ENCODE measurements around the gene TMEM19.

TMEM19 gene

GRCh38 chr12:71708658-71709057 lies 22.8 kb downstream of the TMEM19 start:
- in situ Hi-C loops (cut with HindIII; ENCODE audit: low sequenced_read_pairs), result no loop called here

DNA sequence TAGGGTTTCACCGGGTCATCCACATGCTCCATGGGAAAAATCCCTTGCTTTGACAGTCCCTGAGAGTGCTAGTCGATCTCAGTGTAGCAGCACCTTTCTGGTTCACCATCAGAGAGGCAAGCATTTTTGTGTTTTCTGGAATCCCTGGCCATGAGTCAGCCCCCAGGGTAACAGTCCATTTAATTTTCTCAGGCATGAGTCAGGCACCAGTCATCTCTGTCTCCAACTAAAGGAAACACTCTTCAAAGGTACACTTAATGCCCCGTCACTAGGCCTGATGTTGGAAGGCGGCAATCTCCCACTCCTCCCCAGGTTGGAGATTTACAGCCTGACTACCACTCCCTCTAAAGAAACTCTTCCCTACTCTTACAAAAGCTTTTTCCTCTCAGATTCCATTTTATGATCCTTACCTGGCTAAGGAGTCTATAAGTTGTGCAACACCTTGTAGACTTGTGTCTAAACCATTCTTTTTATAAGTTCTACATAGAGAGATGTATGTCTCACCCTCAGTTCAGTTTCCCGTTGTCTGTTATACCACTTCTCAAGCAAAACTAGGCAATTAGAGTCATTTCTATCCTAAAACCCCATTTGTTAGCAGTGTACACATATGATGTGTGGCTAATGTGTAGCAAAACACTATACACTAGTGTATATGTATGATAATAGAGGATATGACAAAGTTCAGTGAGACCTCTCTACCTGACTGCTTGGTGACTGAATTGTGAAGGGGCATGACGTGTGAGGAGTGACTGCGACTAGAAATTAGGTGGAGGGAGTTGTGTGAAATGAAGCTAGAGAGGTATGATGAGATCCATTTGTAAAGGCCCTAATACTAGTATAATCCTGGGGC lies 24.6 kb downstream of the TMEM19 start:
- in situ Hi-C loops (cut with HindIII; ENCODE audit: low sequenced_read_pairs), result loop anchor here (5.0 kb wide), 1 partner anchor 78 kb away; no protein-coding TSS in a partner anchor

GRCh38 chr12:71718611-71719010 lies 32.7 kb downstream of the TMEM19 start:
- in situ Hi-C loops (cut with HindIII; ENCODE audit: low sequenced_read_pairs), result no loop called here

DNA sequence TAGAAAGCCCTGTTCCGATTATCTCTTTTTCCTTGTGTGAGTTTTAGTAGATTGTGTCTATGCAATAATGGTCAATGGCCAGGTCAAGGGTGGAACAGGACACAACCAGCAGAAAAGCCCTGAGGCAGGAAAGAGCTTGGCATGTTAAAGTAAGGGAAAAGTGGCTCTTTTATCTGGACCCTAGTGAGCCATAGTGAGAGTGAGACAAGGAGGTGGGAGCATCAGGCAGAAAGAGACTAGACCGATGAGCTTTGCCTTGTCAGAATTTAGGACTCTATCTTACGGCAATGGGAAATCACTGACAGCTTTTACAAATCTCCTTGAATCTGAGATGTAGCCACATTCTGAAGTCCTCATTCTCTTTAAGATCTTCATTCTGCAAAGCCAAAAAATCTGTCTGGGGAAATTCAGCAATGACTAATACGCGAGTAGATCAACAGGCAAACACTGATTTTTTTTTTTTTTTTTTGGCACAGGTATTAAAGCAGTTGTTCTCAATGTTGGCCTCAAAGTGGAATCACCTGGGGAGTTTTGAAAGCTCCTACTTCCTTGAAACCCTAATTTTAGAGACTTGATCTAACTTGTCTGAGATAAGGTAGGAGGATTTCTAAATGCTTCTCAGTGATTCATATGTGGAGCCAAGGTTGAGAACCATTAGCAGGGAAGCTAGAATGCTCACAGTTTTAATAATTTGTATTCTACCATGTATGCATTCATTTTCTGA lies 33.9 kb downstream of the TMEM19 start:
- in situ Hi-C loops (cut with HindIII; ENCODE audit: low sequenced_read_pairs), result no loop called here

DNA sequence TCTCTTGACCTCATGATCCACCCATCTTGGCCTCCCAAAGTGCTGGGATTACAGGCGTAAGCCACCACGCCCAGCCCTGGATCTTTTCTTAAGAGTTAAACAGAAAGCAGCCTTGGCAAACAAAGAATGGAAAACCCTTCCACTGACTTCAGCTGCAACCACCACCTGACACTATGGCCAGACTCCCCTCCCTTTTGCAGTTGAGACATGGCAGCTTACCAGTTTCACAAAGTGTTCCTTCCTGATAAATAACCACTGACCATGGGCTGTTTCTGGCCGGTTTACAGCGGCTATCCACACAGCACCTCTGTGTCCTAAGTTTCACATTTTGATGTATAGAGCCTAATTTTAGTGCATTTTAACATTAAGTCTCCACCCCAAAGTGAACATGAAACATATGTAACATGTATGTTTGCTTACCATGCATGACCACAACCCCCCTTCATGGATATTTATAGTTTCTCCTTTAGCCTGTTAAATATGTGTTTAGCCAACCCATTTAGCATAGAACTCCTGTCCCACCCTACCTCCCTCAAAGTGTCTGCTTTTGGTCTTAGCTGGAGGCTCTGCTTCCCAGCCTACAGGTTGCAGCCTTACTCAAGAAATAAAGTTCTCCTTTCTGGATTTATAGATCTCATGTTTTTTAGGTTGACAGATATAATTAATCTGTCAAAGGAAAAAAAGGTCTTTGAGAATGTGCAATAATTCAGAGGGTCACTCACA lies 36.1 kb downstream of the TMEM19 start:
- in situ Hi-C loops (cut with HindIII; ENCODE audit: low sequenced_read_pairs), result no loop called here

DNA sequence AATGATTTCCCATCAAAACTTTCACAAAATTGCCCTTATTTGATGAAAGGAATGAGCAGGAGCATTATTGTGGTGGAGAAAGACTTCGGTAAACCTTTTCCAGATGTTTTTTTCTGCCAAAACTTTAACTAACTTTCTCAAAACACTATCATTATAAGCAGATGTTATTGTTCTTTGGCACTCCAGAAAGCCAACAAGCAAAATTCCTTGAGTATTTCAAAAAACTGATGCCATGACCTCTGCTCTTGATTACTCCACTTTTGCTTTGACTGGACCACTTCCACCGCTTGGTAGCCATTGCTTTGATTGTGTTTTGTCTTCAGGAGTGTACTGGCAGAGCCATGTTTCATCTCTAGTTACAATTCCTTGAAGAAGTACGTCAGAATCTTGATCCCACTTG lies 39.1 kb downstream of the TMEM19 start:
- in situ Hi-C loops (cut with HindIII; ENCODE audit: low sequenced_read_pairs), result no loop called here

GRCh38 chr12:71726548-71726947 lies 40.7 kb downstream of the TMEM19 start:
- in situ Hi-C loops (cut with HindIII; ENCODE audit: low sequenced_read_pairs), result no loop called here

- in situ Hi-C loops (cut with HindIII; ENCODE audit: low sequenced_read_pairs), result no loop called here
These were observed 42.1 kb downstream of the TMEM19 start for GRCh38 chr12:71727958-71728357.

- in situ Hi-C loops (cut with HindIII; ENCODE audit: low sequenced_read_pairs), result no loop called here
These were observed 45.1 kb downstream of the TMEM19 start for GRCh38 chr12:71730936-71731335.

DNA sequence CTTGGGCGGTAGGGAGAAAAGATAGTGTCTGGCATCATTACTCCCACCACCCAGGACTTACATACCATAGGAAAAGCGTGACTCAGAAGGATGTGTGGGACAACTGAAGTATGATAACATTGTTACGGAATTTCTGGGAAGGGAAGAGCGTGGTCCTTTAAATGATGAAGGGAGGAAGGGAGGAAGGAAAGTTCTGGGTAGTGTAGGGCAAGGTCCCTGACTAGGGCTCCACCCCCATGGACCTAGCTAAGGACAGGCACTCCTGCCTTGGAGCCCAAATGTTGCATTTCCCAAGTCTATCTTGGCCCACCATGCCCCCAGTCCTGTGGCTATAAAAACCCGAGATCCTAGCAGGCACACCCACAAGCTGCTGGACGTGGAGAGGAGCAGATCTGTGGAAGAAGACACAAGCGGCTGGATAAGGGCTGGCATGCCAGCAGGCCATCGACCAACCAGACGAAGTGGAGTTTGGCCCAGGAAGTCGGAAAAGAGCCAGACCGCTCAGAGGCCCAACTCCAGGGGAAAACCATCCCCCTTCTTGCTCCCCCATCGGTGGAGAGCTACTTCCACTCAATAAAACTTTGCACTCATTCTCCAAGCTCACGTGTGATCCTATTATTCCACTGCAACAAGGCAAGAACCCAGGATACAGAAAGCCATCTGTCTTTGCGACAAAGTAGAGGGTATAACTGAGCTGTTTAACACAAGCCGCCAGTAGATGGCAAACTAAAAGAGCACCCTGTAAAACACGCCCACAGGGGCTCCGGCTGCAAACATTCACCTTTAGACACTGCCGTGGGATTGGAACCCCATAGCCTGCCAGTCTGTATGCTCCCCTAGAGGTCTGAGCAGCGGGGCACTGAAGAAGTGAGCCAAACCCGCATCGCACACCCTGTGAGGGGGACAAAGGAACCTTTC lies 45.8 kb downstream of the TMEM19 start:
- in situ Hi-C loops (cut with HindIII; ENCODE audit: low sequenced_read_pairs), result no loop called here

- in situ Hi-C loops (cut with HindIII; ENCODE audit: low sequenced_read_pairs), result no loop called here
These were observed 46.5 kb downstream of the TMEM19 start for GRCh38 chr12:71732357-71732712.

- in situ Hi-C loops (cut with HindIII; ENCODE audit: low sequenced_read_pairs), result no loop called here
These were observed 51.3 kb downstream of the TMEM19 start for GRCh38 chr12:71737197-71737596.

DNA sequence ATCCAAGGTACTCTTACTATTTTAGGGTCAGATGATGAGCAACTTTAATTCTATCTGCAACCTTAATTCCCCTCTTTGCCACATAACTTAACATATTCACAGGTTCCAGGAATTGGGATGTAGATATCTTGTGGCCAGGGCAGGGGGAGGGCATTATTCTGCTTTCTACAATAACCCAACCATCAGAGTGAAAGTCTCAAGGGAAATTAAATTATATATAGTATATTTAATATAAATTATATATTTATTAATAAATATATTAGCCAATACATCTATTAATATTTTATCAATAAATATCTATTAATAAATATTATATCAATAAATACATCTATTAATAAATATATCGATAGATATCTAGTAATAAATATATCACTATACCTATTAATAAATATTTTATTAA lies 57.1 kb downstream of the TMEM19 start:
- in situ Hi-C loops (cut with HindIII; ENCODE audit: low sequenced_read_pairs), result no loop called here

- in situ Hi-C loops (cut with HindIII; ENCODE audit: low sequenced_read_pairs), result no loop called here
These were observed 58.8 kb downstream of the TMEM19 start for GRCh38 chr12:71744522-71745300.

DNA sequence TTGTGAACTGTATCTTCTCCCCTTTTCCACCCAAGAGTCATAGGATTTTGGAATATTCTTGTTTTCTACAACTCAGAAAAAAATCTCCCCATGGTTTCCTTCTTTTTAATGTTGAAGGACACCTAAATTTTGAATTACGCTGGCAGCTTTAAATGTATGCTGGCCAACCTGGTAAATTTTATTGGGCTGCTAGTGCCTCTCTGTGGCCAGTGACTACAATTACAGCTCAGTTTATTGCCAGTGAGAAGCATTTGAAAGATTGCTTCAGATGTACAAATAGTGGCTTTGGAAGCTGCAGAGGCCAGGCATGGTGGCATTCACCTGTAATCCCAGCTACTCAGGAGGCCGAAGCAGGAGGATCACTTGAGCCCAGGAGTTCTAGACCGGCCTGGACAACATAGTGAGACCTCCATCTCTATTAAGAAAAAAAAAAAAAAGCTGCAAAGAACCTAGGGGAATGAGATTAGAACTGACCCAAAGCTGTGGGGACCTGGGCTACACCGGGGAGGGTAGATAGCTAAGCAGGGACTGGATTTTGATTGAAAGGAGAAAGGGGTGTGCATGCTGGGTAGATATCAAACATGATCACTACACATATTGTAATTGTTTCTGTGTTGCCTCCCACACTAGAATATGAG lies 61.2 kb downstream of the TMEM19 start:
- in situ Hi-C loops (cut with HindIII; ENCODE audit: low sequenced_read_pairs), result no loop called here

DNA sequence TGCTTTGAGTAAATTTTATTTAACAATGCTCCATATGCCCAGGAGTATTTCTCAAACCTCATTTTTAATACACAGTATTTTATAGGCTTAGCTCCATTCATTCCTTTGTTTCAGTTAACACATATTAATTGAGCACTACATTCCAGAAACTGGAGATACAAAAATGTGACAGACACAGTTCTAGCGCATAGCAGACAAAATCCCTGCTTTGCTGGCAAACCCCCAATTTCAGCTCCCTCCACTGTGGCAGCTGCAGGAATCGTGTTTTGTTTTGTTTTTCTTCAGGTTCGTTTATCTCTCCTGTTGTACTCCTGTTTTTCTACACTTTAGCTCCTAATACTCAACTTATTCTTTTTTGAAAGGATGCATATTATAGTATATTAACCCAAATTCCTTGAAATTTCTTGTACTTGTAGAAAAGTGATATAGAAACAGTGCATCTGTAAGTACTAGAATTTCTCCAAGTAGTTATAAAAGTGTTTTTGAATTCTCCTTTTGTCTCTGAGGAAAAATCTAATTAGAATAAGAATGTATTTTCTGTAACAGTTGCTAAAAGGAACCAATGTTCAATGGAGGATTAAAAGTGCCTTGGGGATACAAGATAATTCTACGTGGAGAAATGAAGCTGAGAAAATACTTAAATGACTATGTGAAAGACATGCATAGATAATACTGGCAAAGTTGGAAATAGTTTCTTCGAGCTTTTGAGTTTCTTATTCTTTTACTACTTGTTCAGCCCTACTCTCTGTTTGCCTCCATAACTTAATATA lies 62.4 kb downstream of the TMEM19 start:
- in situ Hi-C loops (cut with HindIII; ENCODE audit: low sequenced_read_pairs), result no loop called here

- in situ Hi-C loops (cut with HindIII; ENCODE audit: low sequenced_read_pairs), result no loop called here
These were observed 63.8 kb downstream of the TMEM19 start for GRCh38 chr12:71749666-71750065.

DNA sequence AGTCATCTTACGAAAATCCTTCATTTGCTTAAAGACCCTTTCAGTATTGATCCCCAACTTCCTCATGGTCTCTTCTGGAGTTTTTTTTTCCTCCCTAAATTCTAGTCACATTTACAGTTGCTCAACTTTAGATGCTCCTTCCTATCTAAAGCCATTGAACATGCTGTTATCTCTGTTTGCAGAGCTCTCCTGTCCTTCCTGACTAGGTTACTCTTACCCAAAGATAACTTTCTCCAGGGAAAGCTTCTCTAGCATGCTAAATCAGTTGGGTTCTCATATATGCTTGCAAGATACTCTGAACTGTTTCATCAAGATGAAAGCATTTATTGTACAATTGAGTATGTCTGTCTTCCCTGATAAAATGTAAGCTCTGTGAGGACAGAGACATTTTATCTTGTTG lies 67.0 kb downstream of the TMEM19 start:
- in situ Hi-C loops (cut with HindIII; ENCODE audit: low sequenced_read_pairs), result no loop called here

All from DLD1 (cell line).